OCI-LY1 (cell line): ENCODE results near the gene STK32C.

ENCODE experiments used
- H2AFZ ChIP-seq: fragments of 200-600 bp; sonication (generic), shearing (Covaris generic); 2 replicates; pipeline ENCODE4 v1.6.0; 2014; ENCODE audit warnings: antibody characterized with exemption, mild to moderate bottlenecking, low read length
- H3F3A ChIP-seq: fragments of 200-600 bp; sonication (generic), shearing (Covaris generic); 2 replicates; pipeline ENCODE4 v1.6.0; 2014; ENCODE audit warnings: mild to moderate bottlenecking, antibody characterized with exemption, low read length, moderate library complexity; ENCODE audit not compliant: insufficient read depth
- H3K27ac ChIP-seq: fragments of 200-600 bp; sonication (generic); 2 replicates; pipeline ENCODE4 v1.5.1; 2014; ENCODE audit warnings: low read length, mixed run types, mild to moderate bottlenecking, low read depth; ENCODE audit not compliant: poor library complexity, severe bottlenecking
- H3K27me3 ChIP-seq: fragments of 200-600 bp; sonication (generic); 2 replicates; pipeline ENCODE4 v1.6.0; 2014; ENCODE audit warnings: antibody characterized with exemption, mild to moderate bottlenecking, low read length, moderate library complexity; ENCODE audit not compliant: insufficient read depth
- H3K36me3 ChIP-seq: fragments of 200-600 bp; sonication (generic); 2 replicates; pipeline ENCODE4 v1.6.1; 2014; ENCODE audit warnings: mild to moderate bottlenecking, antibody characterized with exemption, low read length, moderate library complexity, mixed read lengths; ENCODE audit not compliant: insufficient read depth
- H3K4me1 ChIP-seq: fragments of 200-600 bp; sonication (generic); 2 replicates; pipeline ENCODE4 v1.5.1; 2014; ENCODE audit warnings: mild to moderate bottlenecking, low read length, moderate library complexity; ENCODE audit not compliant: insufficient read depth, severe bottlenecking
- H3K4me2 ChIP-seq: fragments of 200-600 bp; sonication (generic), shearing (Covaris generic); 2 replicates; pipeline ENCODE4 v1.6.1; 2014; ENCODE audit warnings: low read length
- H3K4me3 ChIP-seq: fragments of 200-600 bp; sonication (generic); 2 replicates; pipeline ENCODE4 v1.5.1; 2014; ENCODE audit warnings: low read length, low read depth, mild to moderate bottlenecking, mixed read lengths; ENCODE audit not compliant: poor library complexity, severe bottlenecking
- H3K79me2 ChIP-seq: fragments of 200-600 bp; shearing (Covaris generic); 2 replicates; pipeline ENCODE4 v1.6.1; 2016; ENCODE audit warnings: mixed run types, low read length, mixed read lengths; ENCODE audit not compliant: insufficient read depth
- H3K9ac ChIP-seq: fragments of 200-600 bp; sonication (generic), shearing (Covaris generic); 2 replicates; pipeline ENCODE4 v1.6.1; 2014; ENCODE audit warnings: mild to moderate bottlenecking, low read length, mixed read lengths
- H3K9me2 ChIP-seq: fragments of 200-600 bp; sonication (generic), shearing (Covaris generic); 2 replicates; pipeline ENCODE4 v1.6.1; 2014; ENCODE audit warnings: low read depth, mild to moderate bottlenecking, low read length, mixed read lengths
- H3K9me3 ChIP-seq: fragments of 200-600 bp; shearing (Covaris generic); 2 replicates; pipeline ENCODE4 v1.6.1; 2014; ENCODE audit warnings: low read length, mixed read lengths
- H4K20me1 ChIP-seq: fragments of 200-600 bp; sonication (generic), shearing (Covaris generic); 2 replicates; pipeline ENCODE4 v1.6.0; 2016; ENCODE audit warnings: mild to moderate bottlenecking, low read length; ENCODE audit not compliant: insufficient read depth
- CTCF ChIP-seq: fragments of 200-600 bp; sonication (generic), shearing (Covaris generic); IDR thresholded peaks from 2 replicates; pipeline ENCODE4 v1.5.1; 2017; ENCODE audit warnings: mild to moderate bottlenecking, antibody characterized with exemption, low read length, moderate library complexity, mixed read lengths
- EZH2 ChIP-seq: fragments of 200-600 bp; sonication (generic), shearing (Covaris generic); IDR thresholded peaks from 2 replicates; pipeline ENCODE4 v1.8.0; 2017; ENCODE audit warnings: borderline replicate concordance, mixed run types, mild to moderate bottlenecking, antibody characterized with exemption, low read length, moderate library complexity, mixed read lengths

Gene STK32C

GRCh38 chr10:132275426-132276178 lies 32.1 kb downstream of the STK32C start:
- no peaks in the 10 kb centered on the region for H3F3A ChIP-seq
- H2AFZ ChIP-seq = no peak overlapping the region
- H3K9me2 ChIP-seq = no peaks in the 10 kb centered on the region
- no peaks in the 10 kb centered on the region for H4K20me1 ChIP-seq
- H3K27me3 ChIP-seq = no peaks in the 10 kb centered on the region; the same call in 1 of the 2 replicates
- TF ChIP-seq EZH2 (no peak), CTCF (no peak)
- no peak overlapping the region for H3K27ac ChIP-seq
- H3K4me1 ChIP-seq = no peaks in the 10 kb centered on the region
- no peak overlapping the region for H3K9ac ChIP-seq
- no peaks in the 10 kb centered on the region for H3K79me2 ChIP-seq
- H3K4me3 ChIP-seq = no peak overlapping the region
- no peak overlapping the region for H3K4me2 ChIP-seq
- H3K9me3 ChIP-seq = no peaks in the 10 kb centered on the region
- H3K36me3 ChIP-seq = no peaks in the 10 kb centered on the region

- no peak for TF ChIP-seq CTCF
- no peak for TF ChIP-seq EZH2
- no peak overlapping the region for H3K27ac ChIP-seq
- no peak overlapping the region for H3K4me3 ChIP-seq
- no peaks in the 10 kb centered on the region for H3K9me2 ChIP-seq
- H3K9me3 ChIP-seq = no peaks in the 10 kb centered on the region
- no peak overlapping the region for H3K9ac ChIP-seq
- H3K27me3 ChIP-seq = no peaks in the 10 kb centered on the region; the same call in 1 of the 2 replicates
- H3F3A ChIP-seq = no peaks in the 10 kb centered on the region
- no peak overlapping the region for H2AFZ ChIP-seq
- no peaks in the 10 kb centered on the region for H3K79me2 ChIP-seq
- H4K20me1 ChIP-seq = no peaks in the 10 kb centered on the region
- no peaks in the 10 kb centered on the region for H3K36me3 ChIP-seq
- no peaks in the 10 kb centered on the region for H3K4me1 ChIP-seq
- no peak overlapping the region for H3K4me2 ChIP-seq
These were observed 32.8 kb downstream of the STK32C start for GRCh38 chr10:132274986-132275385.

- no peaks in the 10 kb centered on the region for H3K9me3 ChIP-seq
- no peaks in the 10 kb centered on the region for H3K9me2 ChIP-seq
- no peak overlapping the region for H3K4me3 ChIP-seq
- H3K4me1 ChIP-seq = no peaks in the 10 kb centered on the region
- no peak for TF ChIP-seq CTCF
- no peak for TF ChIP-seq EZH2
- H3K27me3 ChIP-seq = no peaks in the 10 kb centered on the region; the same call in 1 of the 2 replicates
- H3K4me2 ChIP-seq = no peak overlapping the region
- H3K27ac ChIP-seq = no peak overlapping the region
- H3K9ac ChIP-seq = no peak overlapping the region
- no peak overlapping the region for H2AFZ ChIP-seq
- H3K79me2 ChIP-seq = no peaks in the 10 kb centered on the region
- H3F3A ChIP-seq = no peaks in the 10 kb centered on the region
- H3K36me3 ChIP-seq = no peaks in the 10 kb centered on the region
- H4K20me1 ChIP-seq = no peaks in the 10 kb centered on the region
These were observed 33.2 kb downstream of the STK32C start for GRCh38 chr10:132274581-132274980.
